ENCODE data around the gene FAM163A.

The FAM163A gene

GRCh38 chr1:179793281-179793680, 50.2 kb downstream of the FAM163A start:
- Histone ChIP-seq H3K36me3 (no peaks in the 10 kb centered on the region), H3K4me3 (ENCODE audit: low read depth in 1 of 2, low read length in 1 of 2) (no peak overlapping the region), H3K27ac (no peak overlapping the region), H3K4me1 (ENCODE audit: control insufficient read depth in 1 of 2, insufficient read depth in 1 of 2, low read depth in 1 of 2, low read length in 1 of 2) (no peaks in the 10 kb centered on the region), H3K27me3 (no peaks in the 10 kb centered on the region), H3K9me3 (no peaks in the 10 kb centered on the region)
- no peak for TF ChIP-seq CTCF (IDR thresholded peaks at IDR 0.05)

GRCh38 chr1:179794146-179794545, 51.1 kb downstream of the FAM163A start:
- no peaks in the 10 kb centered on the region for H3K9me3 ChIP-seq
- no peak overlapping the region for H3K4me3 ChIP-seq (ENCODE audit: low read depth in 1 of 2, low read length in 1 of 2)
- H3K27ac ChIP-seq, result no peak overlapping the region
- H3K36me3 ChIP-seq, result no peaks in the 10 kb centered on the region
- H3K4me1 ChIP-seq (ENCODE audit: control insufficient read depth in 1 of 2, insufficient read depth in 1 of 2, low read depth in 1 of 2, low read length in 1 of 2), result no peaks in the 10 kb centered on the region
- H3K27me3 ChIP-seq, result no peaks in the 10 kb centered on the region
- TF ChIP-seq CTCF (IDR thresholded peaks at IDR 0.05), result no peak

- TF ChIP-seq CTCF (IDR thresholded peaks at IDR 0.05), result no peak
- H3K4me3 ChIP-seq (ENCODE audit: low read depth in 1 of 2, low read length in 1 of 2), result no peak overlapping the region
- H3K4me1 ChIP-seq (ENCODE audit: control insufficient read depth in 1 of 2, insufficient read depth in 1 of 2, low read depth in 1 of 2, low read length in 1 of 2), result no peaks in the 10 kb centered on the region
- H3K36me3 ChIP-seq, result no peaks in the 10 kb centered on the region
- H3K9me3 ChIP-seq, result no peaks in the 10 kb centered on the region
- no peaks in the 10 kb centered on the region for H3K27me3 ChIP-seq
- no peak overlapping the region for H3K27ac ChIP-seq
These were observed 51.6 kb downstream of the FAM163A start for GRCh38 chr1:179794669-179795068.

GRCh38 chr1:179798213-179798863, 55.2 kb downstream of the FAM163A start:
- Histone ChIP-seq H3K4me1 (ENCODE audit: control insufficient read depth in 1 of 2, insufficient read depth in 1 of 2, low read depth in 1 of 2, low read length in 1 of 2) (no peaks in the 10 kb centered on the region), H3K36me3 (no peaks in the 10 kb centered on the region), H3K27ac (no peak overlapping the region), H3K27me3 (no peaks in the 10 kb centered on the region), H3K4me3 (ENCODE audit: low read depth in 1 of 2, low read length in 1 of 2) (no peak overlapping the region), H3K9me3 (no peaks in the 10 kb centered on the region)
- no peak for TF ChIP-seq CTCF (IDR thresholded peaks at IDR 0.05)

GRCh38 chr1:179798864-179799516, 55.9 kb downstream of the FAM163A start:
- no peaks in the 10 kb centered on the region for H3K36me3 ChIP-seq
- no peak overlapping the region for H3K27ac ChIP-seq
- H3K4me1 ChIP-seq (ENCODE audit: control insufficient read depth in 1 of 2, insufficient read depth in 1 of 2, low read depth in 1 of 2, low read length in 1 of 2), result no peaks in the 10 kb centered on the region
- no peak overlapping the region for H3K4me3 ChIP-seq (ENCODE audit: low read depth in 1 of 2, low read length in 1 of 2)
- H3K9me3 ChIP-seq, result no peaks in the 10 kb centered on the region
- H3K27me3 ChIP-seq, result no peaks in the 10 kb centered on the region
- no peak for TF ChIP-seq CTCF (IDR thresholded peaks at IDR 0.05)

Measured in neutrophil (primary cell).